MM.1S (cell line): ENCODE data around the gene TRAM2.

Source experiments
- EZH2 ChIP-seq: fragments of 300-600 bp; sonication (generic); optimal IDR thresholded peaks from 2 replicates; pipeline ENCODE3; 2017; ENCODE audit warnings: low read depth, mild to moderate bottlenecking, antibody characterized with exemption, low read length, mixed read lengths
- TF ChIP-seq, protein P1 (sequence below): fragments of 300-600 bp; sonication (generic); IDR thresholded peaks from 2 replicates; pipeline ENCODE4 v1.5.1; 2016; ENCODE audit warnings: antibody characterized with exemption, low read length, mixed read lengths

DNA sequence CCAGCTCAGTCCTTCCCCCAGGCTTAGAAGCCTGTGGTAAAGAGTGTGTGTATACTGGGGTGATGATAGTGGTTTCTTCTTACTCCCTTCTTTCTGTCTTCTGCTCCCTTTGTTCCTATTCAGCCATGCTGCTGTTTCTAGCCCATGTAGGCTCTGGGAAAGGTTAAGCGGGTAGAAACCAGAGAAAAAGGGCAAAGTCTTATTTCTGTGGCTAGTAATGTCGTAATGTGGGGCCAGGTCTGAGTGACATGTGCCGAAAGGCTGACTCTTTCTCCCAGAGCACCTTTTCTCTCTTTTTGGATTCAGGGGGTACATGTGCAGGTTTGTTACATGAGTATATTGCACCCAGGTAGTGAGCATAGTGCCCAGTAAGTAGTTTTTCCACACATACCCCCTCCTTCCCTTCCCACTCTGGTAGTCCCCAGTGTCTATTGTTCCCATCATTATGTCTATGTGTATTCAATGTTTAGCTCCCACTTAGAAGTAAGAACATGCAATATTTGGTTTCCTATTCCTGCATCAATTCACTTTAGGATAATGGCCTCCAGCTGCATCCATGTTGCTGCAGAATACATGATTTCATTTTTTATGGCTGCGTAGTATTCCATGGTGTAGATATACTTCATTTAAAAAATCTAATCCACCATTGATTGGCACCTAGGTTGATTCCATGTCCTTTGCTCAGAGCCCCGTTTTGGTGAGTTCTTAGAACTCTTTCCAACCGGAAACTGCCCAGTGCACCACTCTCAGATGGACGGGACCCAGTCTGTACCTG lies 82.4 kb downstream of the TRAM2 start:
- TF ChIP-seq, protein P1, sequence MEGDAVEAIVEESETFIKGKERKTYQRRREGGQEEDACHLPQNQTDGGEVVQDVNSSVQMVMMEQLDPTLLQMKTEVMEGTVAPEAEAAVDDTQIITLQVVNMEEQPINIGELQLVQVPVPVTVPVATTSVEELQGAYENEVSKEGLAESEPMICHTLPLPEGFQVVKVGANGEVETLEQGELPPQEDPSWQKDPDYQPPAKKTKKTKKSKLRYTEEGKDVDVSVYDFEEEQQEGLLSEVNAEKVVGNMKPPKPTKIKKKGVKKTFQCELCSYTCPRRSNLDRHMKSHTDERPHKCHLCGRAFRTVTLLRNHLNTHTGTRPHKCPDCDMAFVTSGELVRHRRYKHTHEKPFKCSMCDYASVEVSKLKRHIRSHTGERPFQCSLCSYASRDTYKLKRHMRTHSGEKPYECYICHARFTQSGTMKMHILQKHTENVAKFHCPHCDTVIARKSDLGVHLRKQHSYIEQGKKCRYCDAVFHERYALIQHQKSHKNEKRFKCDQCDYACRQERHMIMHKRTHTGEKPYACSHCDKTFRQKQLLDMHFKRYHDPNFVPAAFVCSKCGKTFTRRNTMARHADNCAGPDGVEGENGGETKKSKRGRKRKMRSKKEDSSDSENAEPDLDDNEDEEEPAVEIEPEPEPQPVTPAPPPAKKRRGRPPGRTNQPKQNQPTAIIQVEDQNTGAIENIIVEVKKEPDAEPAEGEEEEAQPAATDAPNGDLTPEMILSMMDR = no peak
- no peak for TF ChIP-seq EZH2
